Lung (tissue), 12 donors: ENCODE measurements around the gene SDK2. TPM values are rescaled to one million over a fixed set of nuclear protein-coding genes. Genes with fewer than 3 reads are reported as not detected.
"Not testable (repeated sequence)": the region's sequence is repeated elsewhere in the genome, so short reads cannot be mapped to it uniquely, and the experiment has no call there.

Experiments used
- ATAC-seq: fragments of 200-7000 bp; cut with Tn5 transposase; one replicate; pipeline ENCODE4 v1.9.1; 2020; ENCODE audit warnings: moderate number of reproducible peaks; ENCODE audit not compliant: insufficient read depth, low FRiP score
- DNase-seq, 3 donors: peaks; one replicate each; pipeline ENCODE4 v3.0.0-alpha.2; 2013 to 2017
- H3K27ac ChIP-seq, 2 donors: one replicate each; pipeline ENCODE4 v1.5.1; 2013; ENCODE audit warnings: mild to moderate bottlenecking in 2 of 2, moderate library complexity in 2 of 2, control low read depth in 1 of 2, inconsistent platforms in 1 of 2, low read depth in 1 of 2, low read length in 1 of 2
- H3K27me3 ChIP-seq, 3 donors: one replicate each; pipeline ENCODE4 v1.5.1; 2013; ENCODE audit warnings: low read length in 2 of 3; ENCODE audit not compliant: control insufficient read depth in 3 of 3, insufficient read depth in 3 of 3
- H3K36me3 ChIP-seq, 4 donors: one replicate each; pipeline ENCODE4 v1.5.1; 2013; ENCODE audit warnings: low read length in 4 of 4, mild to moderate bottlenecking in 1 of 4, moderate library complexity in 1 of 4; ENCODE audit not compliant: control insufficient read depth in 4 of 4, insufficient read depth in 4 of 4
- H3K4me1 ChIP-seq, 5 donors: one replicate each; pipeline ENCODE4 v1.5.1; 2013; ENCODE audit warnings: low read length in 5 of 5, mild to moderate bottlenecking in 2 of 5, moderate library complexity in 1 of 5; ENCODE audit not compliant: control insufficient read depth in 5 of 5, insufficient read depth in 5 of 5
- H3K4me3 ChIP-seq: one replicate; pipeline ENCODE4 v1.5.1; 2013; ENCODE audit warnings: mild to moderate bottlenecking, control low read depth, moderate library complexity
- H3K9ac ChIP-seq, 2 donors: one replicate each; pipeline ENCODE4 v1.5.1; 2013; ENCODE audit warnings: low read length in 2 of 2, control low read depth in 1 of 2; ENCODE audit not compliant: insufficient read depth in 1 of 2
- H3K9me3 ChIP-seq, 4 donors: one replicate each; pipeline ENCODE4 v1.5.1; 2013; ENCODE audit warnings: low read length in 3 of 4, mild to moderate bottlenecking in 1 of 4, moderate library complexity in 1 of 4; ENCODE audit not compliant: control insufficient read depth in 4 of 4, insufficient read depth in 3 of 4
- WGBS, 2 donors: extraction: QIAGEN DNeasy Blood & Tissue Kit; methylation state at CpG; one replicate each; pipeline ENCODE4 v1.1.7; 2013; 5-methylcytosine and 5-hydroxymethylcytosine counted together
- polyA plus RNA-seq, 2 donors: library from polyadenylated mRNA; stranded (reverse); fragments of 200-250 nt; gene quantifications; one replicate each; pipeline ENCODE4 v1.2.1, GENCODE V29; 2013
- total RNA-seq, 2 donors: library from RNA; depleted of rRNA in 1 of 2; stranded (reverse); fragments of >200 nt in 1 of 2; gene quantifications; one replicate each; pipeline ENCODE4 v1.2.1, GENCODE V29; 2014 to 2021
- TF ChIP-seq, protein P1 (sequence below): IDR thresholded peaks from 2 replicates; pipeline ENCODE4 v1.5.1; 2012; ENCODE audit warnings: mild to moderate bottlenecking; ENCODE audit errors: control extremely low read depth, extremely low read depth
- donor health status: control.
- donor health status: control.
- donor health status: Bipolar disorder and iron deficiency.
- donor health status: healthy.
- donor health status: DM: yes; HTN: yes; CAD: no.

The SDK2 gene
- total and polyA plus RNA-seq, 4 donors, result 0.91 to 41.7 (median 4.3) TPM

DNA sequence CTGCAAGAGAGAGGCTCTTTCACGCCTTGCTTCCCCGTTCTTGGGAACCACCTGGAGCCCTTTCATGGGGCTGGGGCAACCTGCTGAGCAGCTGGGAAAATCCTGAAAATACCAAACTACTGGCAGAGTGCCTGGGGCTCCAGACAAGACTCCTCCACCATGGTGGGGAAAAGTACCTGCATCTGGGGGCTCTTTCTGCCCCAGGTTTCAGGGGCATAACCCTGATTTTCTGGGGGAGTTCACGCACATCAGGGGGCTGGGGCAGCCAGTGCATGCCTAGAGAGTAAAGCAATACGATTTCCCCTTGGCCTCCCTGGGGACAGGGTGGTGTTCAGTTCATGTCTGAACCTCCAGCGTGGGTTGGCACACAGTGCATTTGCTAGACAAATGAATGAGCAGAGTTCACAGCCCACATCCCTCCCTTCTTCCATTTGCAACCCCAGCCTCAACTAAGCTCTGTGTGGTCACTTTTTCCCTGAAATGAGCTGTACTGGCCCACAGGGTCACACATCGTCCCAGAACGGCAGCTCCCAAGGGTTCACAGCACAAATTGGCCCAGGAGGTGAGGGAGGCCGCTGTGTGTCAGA, 327.2 kb downstream of the SDK2 start:
- Histone ChIP-seq H3K9ac (no peak overlapping the region), H3K9me3 (no peaks in the 10 kb centered on the region), H3K27ac (no peak overlapping the region), H3K36me3 (no peaks in the 10 kb centered on the region), H3K4me3 (no peak overlapping the region), H3K27me3 (no peaks in the 10 kb centered on the region), H3K4me1 (peaks cover 0 to 21% (median 3%) of the 10 kb centered on the region in 5 donors)
- DNase-seq (peak in 1 of 3 donors; percentile 15), ATAC-seq (no peak)
- TF ChIP-seq, protein P1, sequence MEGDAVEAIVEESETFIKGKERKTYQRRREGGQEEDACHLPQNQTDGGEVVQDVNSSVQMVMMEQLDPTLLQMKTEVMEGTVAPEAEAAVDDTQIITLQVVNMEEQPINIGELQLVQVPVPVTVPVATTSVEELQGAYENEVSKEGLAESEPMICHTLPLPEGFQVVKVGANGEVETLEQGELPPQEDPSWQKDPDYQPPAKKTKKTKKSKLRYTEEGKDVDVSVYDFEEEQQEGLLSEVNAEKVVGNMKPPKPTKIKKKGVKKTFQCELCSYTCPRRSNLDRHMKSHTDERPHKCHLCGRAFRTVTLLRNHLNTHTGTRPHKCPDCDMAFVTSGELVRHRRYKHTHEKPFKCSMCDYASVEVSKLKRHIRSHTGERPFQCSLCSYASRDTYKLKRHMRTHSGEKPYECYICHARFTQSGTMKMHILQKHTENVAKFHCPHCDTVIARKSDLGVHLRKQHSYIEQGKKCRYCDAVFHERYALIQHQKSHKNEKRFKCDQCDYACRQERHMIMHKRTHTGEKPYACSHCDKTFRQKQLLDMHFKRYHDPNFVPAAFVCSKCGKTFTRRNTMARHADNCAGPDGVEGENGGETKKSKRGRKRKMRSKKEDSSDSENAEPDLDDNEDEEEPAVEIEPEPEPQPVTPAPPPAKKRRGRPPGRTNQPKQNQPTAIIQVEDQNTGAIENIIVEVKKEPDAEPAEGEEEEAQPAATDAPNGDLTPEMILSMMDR, result no peak
- WGBS, 2 donors, result 68 to 83% methylated on average over 8 of the region's 8 CpGs

DNA sequence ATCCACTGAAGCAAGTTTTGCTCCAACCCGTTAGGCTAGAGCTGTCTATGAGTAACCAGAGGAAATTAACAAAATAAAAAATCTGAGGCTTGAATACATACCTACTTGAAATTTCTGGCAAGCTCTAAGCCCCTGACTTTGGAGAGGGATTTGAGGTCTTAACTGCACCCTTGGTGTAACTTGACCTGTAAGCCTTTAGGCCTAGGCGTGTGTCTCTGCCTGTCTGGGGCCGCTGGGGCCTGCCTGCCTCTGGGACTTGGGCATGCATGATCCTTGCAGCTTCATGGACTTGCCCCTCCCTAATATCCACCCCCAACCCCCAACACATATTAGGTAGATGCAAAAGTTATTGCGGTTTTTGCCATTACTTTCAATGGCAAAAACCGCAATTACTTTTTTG, 328.8 kb downstream of the SDK2 start:
- ATAC-seq (no peak), DNase-seq (no peak)
- H3K9me3 ChIP-seq, result no peaks in the 10 kb centered on the region
- no peaks in the 10 kb centered on the region for H3K27me3 ChIP-seq
- no peak overlapping the region for H3K4me3 ChIP-seq
- peaks cover 0 to 21% (median 3%) of the 10 kb centered on the region in 5 donors for H3K4me1 ChIP-seq
- 57 to 59% methylated on average over 5 of the region's 5 CpGs for WGBS, 2 donors
- TF ChIP-seq, protein P1, result no peak
- peaks cover 0 to 8% (median 0%) of the 10 kb centered on the region in 4 donors for H3K36me3 ChIP-seq
- no peak overlapping the region for H3K9ac ChIP-seq
- H3K27ac ChIP-seq, result no peak overlapping the region

DNA sequence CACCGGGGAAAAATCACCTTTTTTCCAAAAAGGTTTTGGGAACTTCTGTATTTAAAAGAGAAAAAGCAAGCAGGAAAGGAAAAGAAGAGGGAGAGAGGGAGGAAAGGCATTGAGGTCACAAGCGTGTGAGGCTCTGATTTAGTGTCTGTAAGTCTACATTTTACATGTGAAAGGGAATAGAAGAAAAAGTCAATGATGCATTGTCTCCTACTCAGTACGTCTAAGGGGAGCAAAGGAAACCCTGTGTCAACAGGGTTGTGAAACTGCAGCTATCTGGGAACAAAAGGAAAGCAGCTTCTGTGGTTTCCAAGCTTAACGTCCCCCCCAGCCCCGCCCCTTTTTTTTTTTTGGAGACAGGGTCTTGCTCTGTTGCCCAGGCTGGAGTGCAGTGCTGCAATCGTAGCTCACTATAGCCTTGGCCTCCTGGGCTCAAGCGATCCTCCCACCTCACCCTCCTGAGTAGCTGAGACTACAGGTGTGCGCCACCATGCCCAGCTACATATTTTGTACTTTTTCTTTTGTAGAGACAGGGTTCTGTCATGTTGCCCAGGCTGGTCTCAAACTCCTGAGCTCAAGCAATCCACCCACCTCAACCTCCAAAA, 330.6 kb downstream of the SDK2 start:
- H3K9me3 ChIP-seq, result no peaks in the 10 kb centered on the region
- TF ChIP-seq, protein P1, result no peak
- H3K4me1 ChIP-seq, result peaks cover 0 to 29% (median 8%) of the 10 kb centered on the region in 5 donors
- H3K27ac ChIP-seq, result no peak overlapping the region
- no peak overlapping the region for H3K4me3 ChIP-seq
- no peak overlapping the region for H3K9ac ChIP-seq
- DNase-seq, result no peak
- no peak for ATAC-seq
- H3K36me3 ChIP-seq, result peaks cover 0 to 16% (median 2%) of the 10 kb centered on the region in 4 donors
- 73 to 76% methylated on average over 8 of the region's 8 CpGs for WGBS, 2 donors
- no peaks in the 10 kb centered on the region for H3K27me3 ChIP-seq

DNA sequence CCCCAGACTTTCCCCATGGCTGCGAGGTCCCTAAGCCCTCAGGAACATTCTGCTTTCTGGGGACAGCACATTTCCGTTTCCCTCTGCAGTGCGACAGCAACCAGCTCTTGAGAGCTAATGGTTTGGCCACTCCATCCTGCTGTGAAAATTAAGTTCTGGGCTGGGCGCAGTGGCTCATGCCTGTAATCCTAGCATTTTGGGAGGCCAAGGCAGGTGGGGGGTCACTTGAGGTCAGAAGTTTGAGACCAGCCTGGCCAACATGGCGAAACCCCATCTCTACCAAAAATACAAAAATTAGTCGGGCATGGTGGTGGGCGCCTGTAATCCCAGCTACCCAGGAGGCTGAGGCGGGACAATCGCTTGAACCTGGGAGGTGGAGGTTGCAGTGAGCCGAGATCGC, 331.4 kb downstream of the SDK2 start:
- ATAC-seq, H3K27me3 ChIP-seq: not testable (repeated sequence)

More for the DNA sequence above, 331.4 kb downstream of the SDK2 start:
- Histone ChIP-seq H3K9ac (peak overlapping the region in 1 of 2 donors; percentile 65), H3K4me1 (peaks cover 0 to 35% (median 8%) of the 10 kb centered on the region in 5 donors), H3K27ac (peak overlapping the region; percentile 99), H3K36me3 (peaks cover 0 to 16% (median 2%) of the 10 kb centered on the region in 4 donors)
- not testable (repeated sequence) for DNase-seq, H3K9me3 ChIP-seq, H3K4me3 ChIP-seq
- 68 to 76% methylated on average over 11 of the region's 11 CpGs for WGBS, 2 donors
